Thyroid gland (tissue), 4 donors: ENCODE data around the gene CLCA2.
A peak's percentile ranks its signal among the peaks of the same experiment; 100 is the strongest.

Source experiments
- CTCF ChIP-seq, 6 experiments: fragments of 200-600 bp in 3 of 6; fragments of 450-650 bp in 3 of 6; sonication (generic) in 3 of 6; IDR thresholded peaks; one replicate each; pipeline ENCODE4 v1.5.1; 2016 to 2019; ENCODE audit warnings: antibody characterized with exemption in 6 of 6, mild to moderate bottlenecking in 2 of 6, inconsistent platforms in 1 of 6, moderate library complexity in 1 of 6
- POLR2A ChIP-seq, 2 donors: fragments of 450-650 bp; IDR thresholded peaks; one replicate each; pipeline ENCODE4 v1.6.1; 2017; ENCODE audit warnings: antibody characterized with exemption in 2 of 2, mild to moderate bottlenecking in 2 of 2, moderate library complexity in 1 of 2

GRCh38 chr1:86419277-86419903, 4.6 kb upstream of the CLCA2 start:
- peak in 4 of 6 experiments; percentile 24 to 64 (median 42) for TF ChIP-seq CTCF (IDR thresholded peaks at IDR 0.05)
- TF ChIP-seq POLR2A (IDR thresholded peaks at IDR 0.05), result no peak
